ENCODE results near the gene PNMA6F.

- TF ChIP-seq EP300 (IDR thresholded peaks at IDR 0.05) (no peak), CTCF (IDR thresholded peaks at IDR 0.05) (no peak), POLR2AphosphoS5 (IDR thresholded peaks at IDR 0.05) (no peak)
Measured at GRCh38 chrX:153366878-153367538, 45.4 kb upstream of the PNMA6F start.

Measured in stomach (tissue), 4 donors.